ENCODE results near the gene RHOB. TPM values are rescaled to one million over a fixed set of nuclear protein-coding genes. Genes with fewer than 3 reads are reported as not detected.

RHOB gene
- total RNA-seq, 1 experiment from 2014 or later: 28.1 TPM

- CTCF ChIA-PET: interaction anchor here (0.6 to 7.6 kb wide), 18 partner anchors 8 to 199 kb away, joined by 3 to 78 read pairs (median 4); partner anchors contain the start of gene HS1BP3
- intact Hi-C loops (cut with micrococcal nuclease): loop anchor here (1.0 to 5.0 kb wide), 4 partner anchors 45 to 182 kb away; no protein-coding TSS in a partner anchor
- Mint-ChIP-seq H3K36me3 (ENCODE audit: insufficient read depth, unreplicated experiment) (peaks cover 11% of the 10 kb centered on the region), H3K27me3 (ENCODE audit: insufficient read depth, unreplicated experiment) (no peaks in the 10 kb centered on the region), H3K9me3 (ENCODE audit: unreplicated experiment) (no peaks in the 10 kb centered on the region), H3K4me1 (ENCODE audit: insufficient read depth, unreplicated experiment) (no peaks in the 10 kb centered on the region), H3K27ac (ENCODE audit: low read depth, unreplicated experiment) (no peak overlapping the region), H3K4me3 (ENCODE audit: unreplicated experiment) (no peak overlapping the region)
- BruUV-seq (replicated peaks): no TSS peak
- POLR2A ChIA-PET: interaction anchor here (0.6 to 1.6 kb wide), 5 partner anchors 13 to 189 kb away, joined by 3 to 8 read pairs (median 3); no protein-coding TSS in a partner anchor
- TF ChIP-seq CTCF (IDR thresholded peaks at IDR 0.05; ENCODE audit: unreplicated experiment): no peak
- DNase-seq (ENCODE audit: unreplicated experiment): no peak
These were observed 5.1 kb downstream of the RHOB start for GRCh38 chr2:20451761-20452499.

GRCh38 chr2:20452551-20452950 is 5.7 kb downstream of the RHOB start:
- Mint-ChIP-seq H3K27me3 (ENCODE audit: insufficient read depth, unreplicated experiment) (no peaks in the 10 kb centered on the region), H3K9me3 (ENCODE audit: unreplicated experiment) (no peaks in the 10 kb centered on the region), H3K36me3 (ENCODE audit: insufficient read depth, unreplicated experiment) (peaks cover 6% of the 10 kb centered on the region), H3K4me3 (ENCODE audit: unreplicated experiment) (no peak overlapping the region), H3K27ac (ENCODE audit: low read depth, unreplicated experiment) (no peak overlapping the region), H3K4me1 (ENCODE audit: insufficient read depth, unreplicated experiment) (no peaks in the 10 kb centered on the region)
- ChIA-PET CTCF (interaction anchor here (0.7 to 7.6 kb wide), 21 partner anchors 8 to 199 kb away, joined by 3 to 78 read pairs (median 4); partner anchors contain the start of gene HS1BP3), POLR2A (interaction anchor here (1.1 to 1.6 kb wide), 3 partner anchors 13 to 189 kb away, joined by 3 to 8 read pairs (median 4); no protein-coding TSS in a partner anchor)
- DNase-seq (ENCODE audit: unreplicated experiment): peak; percentile 91
- intact Hi-C loops (cut with micrococcal nuclease): loop anchor here (1.0 to 5.0 kb wide), 4 partner anchors 45 to 182 kb away; no protein-coding TSS in a partner anchor
- no TSS peak for BruUV-seq (replicated peaks)
- TF ChIP-seq CTCF (IDR thresholded peaks at IDR 0.05; ENCODE audit: unreplicated experiment): peak; percentile 52

GRCh38 chr2:20453087-20453486 is 6.2 kb downstream of the RHOB start:
- H3K4me1 Mint-ChIP-seq (ENCODE audit: insufficient read depth, unreplicated experiment): no peaks in the 10 kb centered on the region
- CTCF ChIA-PET: interaction anchor here (0.7 to 7.6 kb wide), 17 partner anchors 9 to 198 kb away, joined by 3 to 78 read pairs (median 4); partner anchors contain the start of gene HS1BP3
- H3K27ac Mint-ChIP-seq (ENCODE audit: low read depth, unreplicated experiment): no peak overlapping the region
- DNase-seq (ENCODE audit: unreplicated experiment): no peak
- H3K27me3 Mint-ChIP-seq (ENCODE audit: insufficient read depth, unreplicated experiment): no peaks in the 10 kb centered on the region
- peaks cover 4% of the 10 kb centered on the region for H3K36me3 Mint-ChIP-seq (ENCODE audit: insufficient read depth, unreplicated experiment)
- no peaks in the 10 kb centered on the region for H3K9me3 Mint-ChIP-seq (ENCODE audit: unreplicated experiment)
- intact Hi-C loops (cut with micrococcal nuclease): loop anchor here (5.0 kb wide), 1 partner anchor 44 kb away; no protein-coding TSS in a partner anchor
- BruUV-seq (replicated peaks): no TSS peak
- no peak for TF ChIP-seq CTCF (IDR thresholded peaks at IDR 0.05; ENCODE audit: unreplicated experiment)
- H3K4me3 Mint-ChIP-seq (ENCODE audit: unreplicated experiment): no peak overlapping the region
- POLR2A ChIA-PET: interaction anchor here (0.5 to 1.6 kb wide), 4 partner anchors 14 to 188 kb away, joined by 3 to 8 read pairs (median 4); no protein-coding TSS in a partner anchor

Data from MCF 10A (cell line).